Measurements from ENCODE around the gene CBX5. TPM values are rescaled to one million over a fixed set of nuclear protein-coding genes. Genes with fewer than 3 reads are reported as not detected.

Gene CBX5
- total and polyA plus RNA-seq, 9 of the 15 experiments (the other 6 are each of a cell fraction or from before 2014, with no cell fraction given), result 32.6 to 102 (median 59.2) TPM

- TF ChIP-seq CCNT2 (IDR thresholded peaks at IDR 0.05; ENCODE audit: borderline replicate concordance, extremely low read depth, insufficient read length, low read depth, low read length) (no peak), CUX1 (CRISPR knock-in tag; IDR thresholded peaks at IDR 0.05) (no peak), MLLT1 (IDR thresholded peaks at IDR 0.05) (no peak; a peak in 2 of 4 replicates), TEAD4 (IDR thresholded peaks at IDR 0.05; ENCODE audit: low read length) (no peak), TEAD4 (CRISPR knock-in tag; IDR thresholded peaks at IDR 0.05; ENCODE audit: borderline replicate concordance) (no peak), BCL6 (CRISPR knock-in tag; IDR thresholded peaks at IDR 0.05) (no peak), MAZ (CRISPR knock-in tag; conservative IDR thresholded peaks at IDR 0.05 in 1 of 2, IDR thresholded peaks at IDR 0.05 in 1 of 2) (peak in 1 of 2 experiments; percentile 57; a peak in 2 of 4 replicates), ZNF699 (CRISPR knock-in tag; IDR thresholded peaks at IDR 0.05; ENCODE audit: insufficient replicate concordance) (no peak), CBX3 (IDR thresholded peaks at IDR 0.05; ENCODE audit: borderline replicate concordance in 1 of 2, low read length in 2 of 2) (no peak), ETV1 (tag; conservative IDR thresholded peaks at IDR 0.05; ENCODE audit: low read depth) (no peak), NCOA2 (IDR thresholded peaks at IDR 0.05; ENCODE audit: partially characterized antibody in 2 of 2) (no peak), NR2C1 (IDR thresholded peaks at IDR 0.05) (no peak), NR2C1 (tag; IDR thresholded peaks at IDR 0.05) (peak; percentile 55), SIN3A (IDR thresholded peaks at IDR 0.05; ENCODE audit: borderline replicate concordance in 2 of 2, control insufficient read depth in 1 of 2, low read depth in 2 of 2, low read length in 2 of 2) (peak; percentile 55 to 81; a peak in 2 of 4 replicates), RBM15 (IDR thresholded peaks at IDR 0.05; ENCODE audit: insufficient read depth, low read length) (no peak), ZNF57 (CRISPR knock-in tag; IDR thresholded peaks at IDR 0.05) (no peak), ZNF778 (CRISPR knock-in tag; IDR thresholded peaks at IDR 0.05) (no peak)
- TF ChIP-seq, protein P1, sequence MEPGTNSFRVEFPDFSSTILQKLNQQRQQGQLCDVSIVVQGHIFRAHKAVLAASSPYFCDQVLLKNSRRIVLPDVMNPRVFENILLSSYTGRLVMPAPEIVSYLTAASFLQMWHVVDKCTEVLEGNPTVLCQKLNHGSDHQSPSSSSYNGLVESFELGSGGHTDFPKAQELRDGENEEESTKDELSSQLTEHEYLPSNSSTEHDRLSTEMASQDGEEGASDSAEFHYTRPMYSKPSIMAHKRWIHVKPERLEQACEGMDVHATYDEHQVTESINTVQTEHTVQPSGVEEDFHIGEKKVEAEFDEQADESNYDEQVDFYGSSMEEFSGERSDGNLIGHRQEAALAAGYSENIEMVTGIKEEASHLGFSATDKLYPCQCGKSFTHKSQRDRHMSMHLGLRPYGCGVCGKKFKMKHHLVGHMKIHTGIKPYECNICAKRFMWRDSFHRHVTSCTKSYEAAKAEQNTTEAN (CRISPR knock-in tag; IDR thresholded peaks at IDR 0.05), result no peak
Observed at GRCh38 chr12:54292083-54292930, 12.4 kb upstream of the CBX5 start (continued).
